Measurements from ENCODE around the gene SDCCAG8.

SDCCAG8 gene

GRCh38 chr1:243513726-243514491, 258.1 kb downstream of the SDCCAG8 start:
- no peak for DNase-seq

GRCh38 chr1:243514927-243515326, 259.1 kb downstream of the SDCCAG8 start:
- no peak for DNase-seq

- no peak for DNase-seq
Observed at GRCh38 chr1:243520831-243521230, 265.0 kb downstream of the SDCCAG8 start.

GRCh38 chr1:243523766-243524165, 267.9 kb downstream of the SDCCAG8 start:
- DNase-seq, result no peak

- DNase-seq, result no peak
Observed at GRCh38 chr1:243525085-243525487, 269.2 kb downstream of the SDCCAG8 start.

GRCh38 chr1:243526180-243526579, 270.3 kb downstream of the SDCCAG8 start:
- no peak for DNase-seq

GRCh38 chr1:243528459-243529121, 272.7 kb downstream of the SDCCAG8 start:
- no peak for DNase-seq

GRCh38 chr1:243529512-243529911, 273.7 kb downstream of the SDCCAG8 start:
- DNase-seq, result no peak

GRCh38 chr1:243535014-243535413, 279.2 kb downstream of the SDCCAG8 start:
- DNase-seq, result no peak

DNA sequence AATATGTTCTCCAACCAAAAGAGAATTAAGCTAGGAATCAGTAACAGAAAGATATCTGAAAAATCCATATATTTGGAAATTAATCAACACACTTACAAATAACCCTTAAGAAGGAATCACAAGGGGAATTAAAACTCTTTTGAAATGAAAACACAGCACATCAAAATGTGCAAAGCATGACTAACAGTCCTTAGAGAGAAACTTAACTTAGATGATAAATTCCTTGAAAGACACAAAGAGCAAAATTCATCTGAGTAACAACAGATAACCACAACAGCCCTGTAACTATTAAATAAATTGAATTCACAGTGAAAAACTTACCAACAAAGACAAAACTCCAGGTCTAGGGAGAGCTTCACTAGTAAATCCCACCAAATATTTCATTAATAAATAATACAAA, 283.8 kb downstream of the SDCCAG8 start:
- DNase-seq, result no peak

GRCh38 chr1:243542739-243543415, 287.0 kb downstream of the SDCCAG8 start:
- DNase-seq, result no peak

DNA sequence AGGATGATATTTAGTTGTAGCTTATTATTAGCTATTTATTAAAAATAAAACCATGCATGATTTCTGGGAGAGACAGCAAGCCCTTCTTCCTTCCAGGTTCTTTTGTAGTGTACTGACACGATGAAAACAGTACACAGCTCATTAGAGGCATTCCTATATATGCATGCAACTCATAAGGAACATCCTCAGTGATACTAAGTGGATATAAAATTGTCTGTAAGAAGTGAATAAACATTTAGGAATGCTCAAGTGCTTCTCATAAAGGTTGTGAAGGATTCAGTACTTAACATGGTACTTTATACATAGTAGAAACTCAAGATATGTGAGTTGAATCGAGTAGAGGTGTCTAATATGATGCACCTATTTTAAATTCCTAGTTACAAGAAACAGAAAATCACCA, 287.7 kb downstream of the SDCCAG8 start:
- DNase-seq, result no peak

GRCh38 chr1:243546457-243546856, 290.6 kb downstream of the SDCCAG8 start:
- DNase-seq, result no peak

DNA sequence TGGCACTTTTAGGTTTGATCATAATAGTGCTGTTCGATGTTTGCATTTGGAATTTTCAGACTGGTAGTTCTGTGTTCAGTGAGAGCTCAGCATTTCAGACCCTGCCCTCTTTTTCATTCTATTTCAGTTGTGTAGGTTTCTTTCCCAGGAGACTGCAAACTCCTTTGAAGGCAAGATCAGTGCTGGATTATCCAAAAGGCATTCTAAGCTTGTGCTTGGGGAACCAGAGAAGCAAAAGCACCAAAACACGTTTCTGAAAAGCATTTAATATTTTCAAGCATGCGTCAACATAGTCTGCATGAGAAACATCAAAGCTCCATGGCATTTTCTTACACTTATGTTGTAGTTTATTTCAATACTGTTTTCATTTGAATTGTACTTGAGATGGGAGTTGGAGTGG, 292.1 kb downstream of the SDCCAG8 start:
- DNase-seq, result no peak

DNA sequence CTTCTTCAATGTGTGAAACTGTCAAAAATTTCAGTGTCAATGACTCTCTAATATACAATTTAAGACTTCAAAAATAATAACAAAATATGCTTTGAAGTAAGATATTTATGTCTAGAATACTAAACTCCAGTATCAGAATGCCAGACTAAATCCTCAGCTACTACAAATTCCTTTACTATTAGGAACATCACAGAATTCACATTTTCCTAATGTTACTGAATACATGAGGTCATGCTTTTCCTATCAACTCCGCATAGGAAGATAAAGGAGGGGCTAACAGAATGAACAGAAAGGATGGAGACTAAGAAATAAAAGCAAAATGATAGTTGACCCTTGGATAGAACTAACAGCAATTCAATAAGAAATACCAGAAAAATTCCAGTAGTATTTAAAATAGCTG, 292.7 kb downstream of the SDCCAG8 start:
- DNase-seq, result no peak

- DNase-seq, result no peak
Observed at GRCh38 chr1:243549108-243549507, 293.3 kb downstream of the SDCCAG8 start.

All from stimulated activated CD4-positive, alpha-beta T cell treated with anti-CD3 and anti-CD28 coated beads, Interleukin-12 subunit alpha, Interleukin-12 subunit beta, amount 100 ng/mL, for 4 hours (primary cell).